ENCODE measurements around the gene SLC25A21. TPM values are rescaled to one million over a fixed set of nuclear protein-coding genes. Genes with fewer than 3 reads are reported as not detected.

Gene SLC25A21
- total and polyA plus RNA-seq, 7 donors = 0.13 to 1.5 (median 1.1) TPM; not detected in 2

- 23 to 71% methylated on average over 1 of the region's 1 CpG for whole genome bisulfite sequencing, 2 donors
- H3K36me3 ChIP-seq = no peaks in the 10 kb centered on the region
- H3K27ac ChIP-seq = no peak overlapping the region
Observed at GRCh38 chr14:36915081-36915480, 257.3 kb downstream of the SLC25A21 start.

DNA sequence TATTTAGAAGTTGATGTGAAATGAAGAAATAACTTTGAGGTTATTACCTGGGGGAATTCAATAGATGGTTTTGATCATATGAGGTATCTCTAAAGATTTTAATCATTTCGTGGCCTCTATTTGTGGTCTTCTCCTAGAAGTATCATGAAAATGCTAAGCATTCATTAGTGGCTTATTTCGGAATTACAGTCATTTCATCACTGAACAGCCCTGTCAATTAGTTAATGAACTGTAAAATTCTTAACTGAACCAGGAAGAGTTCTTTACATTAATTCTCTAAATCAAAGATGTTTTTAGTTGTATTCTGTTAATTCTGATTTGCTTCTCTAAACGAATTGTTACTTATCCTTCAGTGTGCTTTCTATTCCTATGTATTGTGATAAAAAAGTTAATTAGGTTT lies 261.8 kb downstream of the SLC25A21 start:
- no peak overlapping the region for H3K27ac ChIP-seq
- no peaks in the 10 kb centered on the region for H3K27me3 ChIP-seq
- H3K4me1 ChIP-seq = no peaks in the 10 kb centered on the region
- 78 to 84% methylated on average over 3 of the region's 3 CpGs for WGBS, 2 donors
- intact Hi-C loops (cut with DNase I) = no loop called here
- H3K9me3 ChIP-seq = no peaks in the 10 kb centered on the region
- no peak overlapping the region for H3K4me3 ChIP-seq
- no peak for DNase-seq
- H3K36me3 ChIP-seq = no peaks in the 10 kb centered on the region
- TF ChIP-seq, protein P1, sequence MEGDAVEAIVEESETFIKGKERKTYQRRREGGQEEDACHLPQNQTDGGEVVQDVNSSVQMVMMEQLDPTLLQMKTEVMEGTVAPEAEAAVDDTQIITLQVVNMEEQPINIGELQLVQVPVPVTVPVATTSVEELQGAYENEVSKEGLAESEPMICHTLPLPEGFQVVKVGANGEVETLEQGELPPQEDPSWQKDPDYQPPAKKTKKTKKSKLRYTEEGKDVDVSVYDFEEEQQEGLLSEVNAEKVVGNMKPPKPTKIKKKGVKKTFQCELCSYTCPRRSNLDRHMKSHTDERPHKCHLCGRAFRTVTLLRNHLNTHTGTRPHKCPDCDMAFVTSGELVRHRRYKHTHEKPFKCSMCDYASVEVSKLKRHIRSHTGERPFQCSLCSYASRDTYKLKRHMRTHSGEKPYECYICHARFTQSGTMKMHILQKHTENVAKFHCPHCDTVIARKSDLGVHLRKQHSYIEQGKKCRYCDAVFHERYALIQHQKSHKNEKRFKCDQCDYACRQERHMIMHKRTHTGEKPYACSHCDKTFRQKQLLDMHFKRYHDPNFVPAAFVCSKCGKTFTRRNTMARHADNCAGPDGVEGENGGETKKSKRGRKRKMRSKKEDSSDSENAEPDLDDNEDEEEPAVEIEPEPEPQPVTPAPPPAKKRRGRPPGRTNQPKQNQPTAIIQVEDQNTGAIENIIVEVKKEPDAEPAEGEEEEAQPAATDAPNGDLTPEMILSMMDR (IDR thresholded peaks at IDR 0.05) = no peak
- no peak for TF ChIP-seq POLR2A (IDR thresholded peaks at IDR 0.05)
- no peak for TF ChIP-seq EP300 (IDR thresholded peaks at IDR 0.05)
- no peak for TF ChIP-seq POLR2AphosphoS5 (IDR thresholded peaks at IDR 0.05)

More at GRCh38 chr14:36915081-36915480, 257.3 kb downstream of the SLC25A21 start:
- Histone ChIP-seq H3K27me3 (no peaks in the 10 kb centered on the region), H3K4me1 (no peaks in the 10 kb centered on the region), H3K9me3 (no peaks in the 10 kb centered on the region), H3K4me3 (no peak overlapping the region)
- DNase-seq = no peak
- intact Hi-C loops (cut with DNase I) = no loop called here
- TF ChIP-seq POLR2A (IDR thresholded peaks at IDR 0.05) (no peak), POLR2AphosphoS5 (IDR thresholded peaks at IDR 0.05) (no peak), EP300 (IDR thresholded peaks at IDR 0.05) (no peak)
- TF ChIP-seq, protein P1 (IDR thresholded peaks at IDR 0.05) = no peak

DNA sequence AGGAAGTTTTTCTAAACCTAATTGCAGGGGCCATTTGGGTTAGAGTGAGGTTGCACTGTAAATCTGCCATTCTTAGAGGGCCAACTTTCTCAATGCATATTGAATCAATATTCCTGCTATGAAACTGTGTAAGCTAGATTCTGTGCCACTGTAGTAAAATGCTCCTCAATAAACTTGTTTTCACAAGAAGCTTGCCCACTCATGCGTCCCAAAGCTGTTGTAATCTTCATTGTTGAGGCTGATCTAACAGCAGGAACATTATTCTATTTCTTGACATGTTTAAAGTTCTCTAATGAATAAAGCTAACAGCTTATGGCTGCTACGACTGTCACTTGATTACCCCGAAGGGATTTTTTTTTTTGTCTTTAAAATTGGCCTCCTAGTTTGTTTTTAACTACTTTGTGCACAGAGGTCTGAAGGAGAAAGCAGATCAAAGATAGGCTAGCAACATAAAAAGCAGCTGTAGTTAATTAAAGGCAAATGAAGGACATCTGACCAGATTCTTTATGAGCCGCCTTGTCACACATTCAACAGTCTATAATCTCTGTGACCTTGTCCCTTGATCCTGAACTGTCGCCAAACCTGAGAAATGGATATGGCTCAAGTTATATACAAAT lies 267.0 kb downstream of the SLC25A21 start:
- no peak for DNase-seq
- no peak for TF ChIP-seq POLR2A (IDR thresholded peaks at IDR 0.05)
- TF ChIP-seq, protein P1 (IDR thresholded peaks at IDR 0.05) = no peak
- TF ChIP-seq EP300 (IDR thresholded peaks at IDR 0.05) = no peak
- no peak for TF ChIP-seq POLR2AphosphoS5 (IDR thresholded peaks at IDR 0.05)
- Histone ChIP-seq H3K4me1 (no peaks in the 10 kb centered on the region), H3K27ac (no peak overlapping the region), H3K36me3 (no peaks in the 10 kb centered on the region), H3K27me3 (no peaks in the 10 kb centered on the region), H3K9me3 (no peaks in the 10 kb centered on the region), H3K4me3 (no peak overlapping the region)
- intact Hi-C loops (cut with DNase I) = no loop called here
- 23 to 56% methylated on average over 5 of the region's 5 CpGs for WGBS, 2 donors

DNA sequence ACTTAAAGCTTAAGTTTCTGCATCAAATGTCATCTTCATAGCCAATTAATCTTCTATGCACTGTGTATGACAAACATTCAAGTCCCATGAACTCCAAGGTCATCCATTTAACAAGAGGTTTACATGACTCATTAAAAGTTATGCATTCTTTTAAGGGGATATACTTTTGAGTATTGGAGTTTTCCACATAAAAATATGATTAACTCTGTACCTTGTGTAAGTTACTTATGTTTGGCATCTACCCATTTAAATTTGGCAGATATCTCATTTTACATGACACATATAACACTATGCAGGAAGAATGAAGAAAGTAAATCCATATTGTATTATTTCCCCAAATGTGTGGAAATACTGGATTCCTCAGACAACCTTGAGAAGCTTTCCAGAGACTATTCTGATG lies 270.5 kb downstream of the SLC25A21 start:
- intact Hi-C loops (cut with DNase I) = no loop called here
- H3K4me3 ChIP-seq = no peak overlapping the region

More for the DNA sequence above, 270.5 kb downstream of the SLC25A21 start:
- Histone ChIP-seq H3K9me3 (no peaks in the 10 kb centered on the region), H3K27ac (no peak overlapping the region), H3K36me3 (no peaks in the 10 kb centered on the region), H3K4me1 (no peaks in the 10 kb centered on the region), H3K27me3 (no peaks in the 10 kb centered on the region)
- no peak for DNase-seq
- no peak for TF ChIP-seq POLR2AphosphoS5 (IDR thresholded peaks at IDR 0.05)
- no peak for TF ChIP-seq EP300 (IDR thresholded peaks at IDR 0.05)
- TF ChIP-seq POLR2A (IDR thresholded peaks at IDR 0.05) = no peak
- TF ChIP-seq, protein P1 (IDR thresholded peaks at IDR 0.05) = no peak
